Endothelial cell of umbilical vein (primary cell): ENCODE data around the gene PNMA8A. TPM values are rescaled to one million over a fixed set of nuclear protein-coding genes. Genes with fewer than 3 reads are reported as not detected.

ENCODE experiments used
- BruUV-seq: library from RNA; stranded (reverse); fragments of 400-500 nt; replicated peaks from 2 replicates; lab custom pipeline; 2021; lab: Mats Ljungman, UMichigan
- CTCF ChIA-PET: fragments of 300-600, 350-600 bp; sonication (Branson Sonifier 250); formaldehyde crosslinking; loops from one replicate; lab custom pipeline; 2021; ENCODE audit warnings: antibody characterized with exemption, inconsistent platforms; lab: Charles Lee
- POLR2A ChIA-PET: fragments of 300-600, 350-600 bp; sonication (Branson Sonifier 250); formaldehyde crosslinking; loops from one replicate; lab custom pipeline; 2021; ENCODE audit warnings: antibody characterized with exemption, inconsistent platforms; lab: Charles Lee
- DNase-seq: peaks from one replicate; pipeline ENCODE4 v3.0.0-alpha.2; 2011; ENCODE audit warnings: low read depth, low spot score
- FAIRE-seq: peaks from 2 replicates; lab custom pipeline; 2011; peaks lifted over from hg19 to GRCh38; lab: Jason Lieb, UNC
- H2AFZ ChIP-seq: 2 replicates; pipeline ENCODE4 v1.6.0; 2012; ENCODE audit warnings: low read depth, low read length, control low read depth, inconsistent platforms
- H3K27ac ChIP-seq: 2 replicates; pipeline ENCODE4 v1.5.1; 2011; ENCODE audit warnings: low read depth, mild to moderate bottlenecking, control low read depth, low read length, moderate library complexity; ENCODE audit not compliant: insufficient read depth
- H3K27me3 ChIP-seq, 2 experiments: 2 replicates each; pipeline versions ENCODE4 v1.6.0 to v1.6.1; 2011; ENCODE audit warnings: low read length in 2 of 2, mixed read lengths in 1 of 2; ENCODE audit not compliant: control insufficient read depth in 2 of 2, insufficient read depth in 2 of 2
- H3K36me3 ChIP-seq, 2 experiments: 2 replicates in 1 of 2; 3 replicates in 1 of 2; pipeline ENCODE4 v1.5.1; 2011; ENCODE audit warnings: low read length in 2 of 2, mild to moderate bottlenecking in 1 of 2, moderate library complexity in 1 of 2; ENCODE audit not compliant: control insufficient read depth in 2 of 2, insufficient read depth in 2 of 2; ENCODE audit errors: extremely low read depth in 1 of 2
- H3K4me1 ChIP-seq: 3 replicates; pipeline ENCODE4 v1.5.1; 2011; ENCODE audit warnings: mild to moderate bottlenecking, low read length; ENCODE audit not compliant: control insufficient read depth, insufficient read depth; ENCODE audit errors: extremely low read depth
- H3K4me2 ChIP-seq: 2 replicates; pipeline ENCODE4 v1.6.1; 2011; ENCODE audit warnings: low read length, control low read depth, mixed read lengths; ENCODE audit not compliant: insufficient read depth
- H3K4me3 ChIP-seq, 3 experiments: fragments of 200-600 bp in 1 of 3; sonication (generic), shearing (Covaris generic) in 1 of 3; replicated peaks in 1 of 3; 2 replicates each; pipeline ENCODE4 v1.5.1; 2011 to 2016; ENCODE audit warnings: control low read depth in 3 of 3, low read length in 3 of 3, mild to moderate bottlenecking in 2 of 3, inconsistent platforms in 1 of 3, low read depth in 1 of 3, moderate library complexity in 1 of 3; ENCODE audit not compliant: insufficient read depth in 1 of 3
- H3K79me2 ChIP-seq: 2 replicates; pipeline ENCODE4 v1.6.0; 2012; ENCODE audit warnings: low read length, inconsistent platforms; ENCODE audit not compliant: control insufficient read depth, insufficient read depth
- H3K9ac ChIP-seq: replicated peaks from 2 replicates; pipeline ENCODE3; 2011; ENCODE audit warnings: low read length, control low read depth; ENCODE audit not compliant: insufficient read depth; ENCODE audit errors: extremely low read depth
- H3K9me1 ChIP-seq: replicated peaks from 3 replicates; pipeline ENCODE4 v1.6.0; 2011; ENCODE audit warnings: mild to moderate bottlenecking, low read length; ENCODE audit not compliant: control insufficient read depth, insufficient read depth; ENCODE audit errors: extremely low read depth
- H3K9me3 ChIP-seq: replicated peaks from 2 replicates; pipeline ENCODE4 v1.5.1; 2012; ENCODE audit warnings: low read length, inconsistent platforms; ENCODE audit not compliant: control insufficient read depth, insufficient read depth
- H4K20me1 ChIP-seq: replicated peaks from 2 replicates; pipeline ENCODE3; 2011; ENCODE audit warnings: mild to moderate bottlenecking, low read length; ENCODE audit not compliant: control insufficient read depth, insufficient read depth; ENCODE audit errors: extremely low read depth
- CTCF ChIP-seq, 2 donors: IDR thresholded peaks; 1 replicate in 1 of 2; 2 replicates in 1 of 2; pipeline ENCODE4 v1.5.1; 2011; ENCODE audit warnings: low read length in 2 of 2, mild to moderate bottlenecking in 2 of 2, moderate library complexity in 2 of 2, control low read depth in 1 of 2, inconsistent platforms in 1 of 2, low read depth in 1 of 2; ENCODE audit not compliant: insufficient read depth in 1 of 2; ENCODE audit errors: extremely low read depth in 1 of 2
- EZH2 ChIP-seq: IDR thresholded peaks from 2 replicates; pipeline ENCODE4 v1.6.1; 2012; ENCODE audit warnings: borderline replicate concordance, low read depth, mild to moderate bottlenecking, moderate library complexity, low read length, inconsistent platforms; ENCODE audit not compliant: severe bottlenecking
- FOS ChIP-seq: IDR thresholded peaks from 2 replicates; pipeline ENCODE4 v1.6.1; 2011; ENCODE audit warnings: mild to moderate bottlenecking, low read length, moderate library complexity, borderline replicate concordance; ENCODE audit not compliant: insufficient read depth
- GATA2 ChIP-seq: IDR thresholded peaks from 2 replicates; pipeline ENCODE4 v1.7.0; 2011; ENCODE audit warnings: low read depth, mild to moderate bottlenecking, moderate library complexity, mixed read lengths, low read length; ENCODE audit not compliant: insufficient read length, insufficient read depth
- JUN ChIP-seq: IDR thresholded peaks from 2 replicates; pipeline ENCODE4 v1.6.1; 2011; ENCODE audit warnings: borderline replicate concordance, low read depth; ENCODE audit not compliant: insufficient read length, insufficient read depth
- MAX ChIP-seq: IDR thresholded peaks from 2 replicates; pipeline ENCODE4 v1.6.1; 2011; ENCODE audit not compliant: insufficient read depth, insufficient read length
- MYC ChIP-seq: IDR thresholded peaks from one replicate; pipeline ENCODE4 v1.6.1; 2011; ENCODE audit warnings: mild to moderate bottlenecking, low read depth, low read length
- POLR2A ChIP-seq: IDR thresholded peaks from 2 replicates; pipeline ENCODE4 v1.6.1; 2012; ENCODE audit warnings: low read depth, mild to moderate bottlenecking, control low read depth, low read length
- POLR2AphosphoS5 ChIP-seq: IDR thresholded peaks from 2 replicates; pipeline ENCODE4 v1.6.1; 2012; ENCODE audit warnings: low read depth, mild to moderate bottlenecking, control low read depth, low read length, moderate library complexity; ENCODE audit not compliant: insufficient read depth
- dilution Hi-C: fragments of 300-500 bp; cut with MboI; formaldehyde crosslinking; loops from one replicate; pipeline ENCODE4 v1.15.0; 2019; ENCODE audit warnings: low sequenced_read_pairs; ENCODE audit not compliant: extremely low pct_ligation_motif_present
- intact Hi-C: fragments of 100-400 bp; cut with micrococcal nuclease; formaldehyde crosslinking; loops from one replicate; pipeline ENCODE4 v1.10.0; 2022
- polyA plus RNA-seq, 4 experiments: library from polyadenylated mRNA; depleted of rRNA in 3 of 4; stranded (reverse) in 3 of 4; unstranded in 1 of 4; fragments of >200 nt; gene quantifications; 2 replicates each; pipeline versions ENCODE4 v1.2.1 to v1.2.3, GENCODE V29; 2011 to 2012; ENCODE audit warnings: missing spikeins in 1 of 4
- total RNA-seq: library from RNA; stranded (reverse); gene quantifications from 2 replicates; pipeline ENCODE4 v1.2.3, GENCODE V29; 2021

PNMA8A gene
- total and polyA plus RNA-seq, 2 donors (not counting 3 experiments of a cell fraction or from before 2014, with no cell fraction given), result 0.25 to 0.27 TPM

- POLR2A ChIA-PET, result no interaction called here
- peaks cover 5 to 9% of the 10 kb centered on the region in 2 experiments for H3K27me3 ChIP-seq
- TF ChIP-seq EZH2, result no peak
- TF ChIP-seq CTCF (IDR thresholded peaks at IDR 0.05; ENCODE audit: extremely low read depth in 1 of 2, insufficient read depth in 1 of 2, low read depth in 1 of 2, low read length in 2 of 2), result no peak
- TF ChIP-seq GATA2, result no peak
- no peak for TF ChIP-seq MAX
- intact Hi-C loops, result no loop called here
- BruUV-seq, result no TSS peak
- H3K9ac ChIP-seq, result no peak overlapping the region
- H3K27ac ChIP-seq, result no peak overlapping the region
- H3K79me2 ChIP-seq, result no peaks in the 10 kb centered on the region
- CTCF ChIA-PET, result interaction anchor here (1.2 kb wide), 1 partner anchor 14 kb away, joined by 3 read pairs; no protein-coding TSS in a partner anchor
- no peak overlapping the region for H2AFZ ChIP-seq
- DNase-seq, result no peak
- dilution Hi-C loops, result no loop called here
- H3K9me1 ChIP-seq, result no peaks in the 10 kb centered on the region
- H3K4me1 ChIP-seq, result no peaks in the 10 kb centered on the region
- H3K4me3 ChIP-seq, result no peak overlapping the region
- FAIRE-seq, result no peak
- no peaks in the 10 kb centered on the region for H3K36me3 ChIP-seq
- H4K20me1 ChIP-seq, result no peaks in the 10 kb centered on the region
- no peaks in the 10 kb centered on the region for H3K9me3 ChIP-seq
- H3K4me2 ChIP-seq, result no peak overlapping the region
These were observed 20.6 kb downstream of the PNMA8A start for GRCh38 chr19:46450737-46451136.

- Histone ChIP-seq H3K4me3 (no peak overlapping the region), H3K9ac (no peak overlapping the region), H4K20me1 (no peaks in the 10 kb centered on the region), H3K9me3 (no peaks in the 10 kb centered on the region), H3K4me2 (no peak overlapping the region), H3K9me1 (no peaks in the 10 kb centered on the region), H3K79me2 (no peaks in the 10 kb centered on the region), H3K36me3 (no peaks in the 10 kb centered on the region), H2AFZ (no peak overlapping the region), H3K27me3 (peaks cover 5 to 9% of the 10 kb centered on the region in 2 experiments), H3K27ac (no peak overlapping the region), H3K4me1 (no peaks in the 10 kb centered on the region)
- BruUV-seq, result no TSS peak
- no peak for DNase-seq
- TF ChIP-seq MYC (no peak), GATA2 (no peak), EZH2 (no peak), FOS (no peak), POLR2AphosphoS5 (no peak), CTCF (IDR thresholded peaks at IDR 0.05; ENCODE audit: extremely low read depth in 1 of 2, insufficient read depth in 1 of 2, low read depth in 1 of 2, low read length in 2 of 2) (no peak), POLR2A (no peak), MAX (no peak), JUN (no peak)
- dilution Hi-C loops, result no loop called here
- no peak for FAIRE-seq
- intact Hi-C loops, result no loop called here
- ChIA-PET POLR2A (no interaction called here), CTCF (no interaction called here)
These were observed 22.1 kb downstream of the PNMA8A start for GRCh38 chr19:46449228-46449627.
